OCI-LY1 (cell line): Measurements from ENCODE around the gene SLC45A1.

ENCODE experiments used
- H2AFZ ChIP-seq: fragments of 200-600 bp; sonication (generic), shearing (Covaris generic); 2 replicates; pipeline ENCODE4 v1.6.0; 2014; ENCODE audit warnings: antibody characterized with exemption, mild to moderate bottlenecking, low read length
- H3F3A ChIP-seq: fragments of 200-600 bp; sonication (generic), shearing (Covaris generic); 2 replicates; pipeline ENCODE4 v1.6.0; 2014; ENCODE audit warnings: mild to moderate bottlenecking, antibody characterized with exemption, low read length, moderate library complexity; ENCODE audit not compliant: insufficient read depth
- H3K27ac ChIP-seq: fragments of 200-600 bp; sonication (generic); 2 replicates; pipeline ENCODE4 v1.5.1; 2014; ENCODE audit warnings: low read length, mixed run types, mild to moderate bottlenecking, low read depth; ENCODE audit not compliant: poor library complexity, severe bottlenecking
- H3K27me3 ChIP-seq: fragments of 200-600 bp; sonication (generic); 2 replicates; pipeline ENCODE4 v1.6.0; 2014; ENCODE audit warnings: antibody characterized with exemption, mild to moderate bottlenecking, low read length, moderate library complexity; ENCODE audit not compliant: insufficient read depth
- H3K36me3 ChIP-seq: fragments of 200-600 bp; sonication (generic); 2 replicates; pipeline ENCODE4 v1.6.1; 2014; ENCODE audit warnings: mild to moderate bottlenecking, antibody characterized with exemption, low read length, moderate library complexity, mixed read lengths; ENCODE audit not compliant: insufficient read depth
- H3K4me1 ChIP-seq: fragments of 200-600 bp; sonication (generic); 2 replicates; pipeline ENCODE4 v1.5.1; 2014; ENCODE audit warnings: mild to moderate bottlenecking, low read length, moderate library complexity; ENCODE audit not compliant: insufficient read depth, severe bottlenecking
- H3K4me2 ChIP-seq: fragments of 200-600 bp; sonication (generic), shearing (Covaris generic); 2 replicates; pipeline ENCODE4 v1.6.1; 2014; ENCODE audit warnings: low read length
- H3K4me3 ChIP-seq: fragments of 200-600 bp; sonication (generic); 2 replicates; pipeline ENCODE4 v1.5.1; 2014; ENCODE audit warnings: low read length, low read depth, mild to moderate bottlenecking, mixed read lengths; ENCODE audit not compliant: poor library complexity, severe bottlenecking
- H3K79me2 ChIP-seq: fragments of 200-600 bp; shearing (Covaris generic); 2 replicates; pipeline ENCODE4 v1.6.1; 2016; ENCODE audit warnings: mixed run types, low read length, mixed read lengths; ENCODE audit not compliant: insufficient read depth
- H3K9ac ChIP-seq: fragments of 200-600 bp; sonication (generic), shearing (Covaris generic); 2 replicates; pipeline ENCODE4 v1.6.1; 2014; ENCODE audit warnings: mild to moderate bottlenecking, low read length, mixed read lengths
- H3K9me2 ChIP-seq: fragments of 200-600 bp; sonication (generic), shearing (Covaris generic); 2 replicates; pipeline ENCODE4 v1.6.1; 2014; ENCODE audit warnings: low read depth, mild to moderate bottlenecking, low read length, mixed read lengths
- H3K9me3 ChIP-seq: fragments of 200-600 bp; shearing (Covaris generic); 2 replicates; pipeline ENCODE4 v1.6.1; 2014; ENCODE audit warnings: low read length, mixed read lengths
- H4K20me1 ChIP-seq: fragments of 200-600 bp; sonication (generic), shearing (Covaris generic); 2 replicates; pipeline ENCODE4 v1.6.0; 2016; ENCODE audit warnings: mild to moderate bottlenecking, low read length; ENCODE audit not compliant: insufficient read depth
- CTCF ChIP-seq: fragments of 200-600 bp; sonication (generic), shearing (Covaris generic); IDR thresholded peaks from 2 replicates; pipeline ENCODE4 v1.5.1; 2017; ENCODE audit warnings: mild to moderate bottlenecking, antibody characterized with exemption, low read length, moderate library complexity, mixed read lengths
- EZH2 ChIP-seq: fragments of 200-600 bp; sonication (generic), shearing (Covaris generic); IDR thresholded peaks from 2 replicates; pipeline ENCODE4 v1.8.0; 2017; ENCODE audit warnings: borderline replicate concordance, mixed run types, mild to moderate bottlenecking, antibody characterized with exemption, low read length, moderate library complexity, mixed read lengths

The SLC45A1 gene

GRCh38 chr1:8392522-8392921 is 74.6 kb downstream of the SLC45A1 start:
- Histone ChIP-seq H3K79me2 (peaks cover 93% of the 10 kb centered on the region), H3K36me3 (peaks cover 93% of the 10 kb centered on the region), H2AFZ (no peak overlapping the region), H3K27me3 (no peaks in the 10 kb centered on the region), H3F3A (no peaks in the 10 kb centered on the region; the same call in 1 of the 2 replicates), H3K4me2 (no peak overlapping the region), H3K9ac (no peak overlapping the region), H3K4me3 (no peak overlapping the region), H3K4me1 (peaks cover 42% of the 10 kb centered on the region), H3K9me2 (no peaks in the 10 kb centered on the region), H3K9me3 (no peaks in the 10 kb centered on the region), H4K20me1 (peaks cover 2% of the 10 kb centered on the region), H3K27ac (no peak overlapping the region)
- no peak for TF ChIP-seq CTCF
- no peak for TF ChIP-seq EZH2
